ENCODE measurements around the gene CKS1B.
A peak's percentile ranks its signal among the peaks of the same experiment; 100 is the strongest.

DNA sequence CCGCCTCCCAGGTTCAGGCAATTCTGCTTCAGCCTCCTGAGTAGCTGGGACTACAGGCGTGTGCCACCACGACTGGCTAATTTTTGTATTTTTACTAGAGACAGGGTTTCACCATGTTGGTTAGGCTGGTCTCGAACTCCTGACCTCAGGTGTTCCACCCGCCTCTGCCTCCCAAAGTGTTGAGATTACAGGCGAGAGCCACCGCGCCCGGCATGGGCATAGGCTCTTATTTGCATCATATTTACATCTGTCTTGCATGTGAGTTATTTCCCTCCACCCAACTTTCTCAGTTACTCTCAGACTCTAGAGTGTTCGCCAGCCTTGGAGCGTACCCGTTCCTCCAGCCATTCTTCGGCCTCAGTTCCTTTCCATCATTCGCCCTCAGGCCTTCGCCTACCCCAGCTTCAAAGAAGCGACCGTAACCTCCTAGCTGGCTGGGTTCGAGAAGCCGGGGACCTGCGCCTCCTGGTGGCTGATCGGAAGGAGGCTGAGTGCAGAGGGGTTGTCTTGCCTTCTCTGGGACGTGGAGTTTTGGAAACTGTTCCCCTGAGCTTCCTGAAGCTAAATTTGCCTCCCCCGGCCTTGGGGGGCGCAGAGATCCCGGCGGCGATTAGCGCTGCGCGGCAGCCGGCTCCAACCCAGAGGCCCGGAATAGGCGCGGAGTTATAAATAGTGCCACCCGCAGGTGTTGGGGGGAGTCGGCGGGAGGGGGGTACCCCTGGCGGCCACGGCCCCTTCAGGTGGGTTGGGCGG is 24.5 kb downstream of the CKS1B start:
- TF ChIP-seq, protein P1, sequence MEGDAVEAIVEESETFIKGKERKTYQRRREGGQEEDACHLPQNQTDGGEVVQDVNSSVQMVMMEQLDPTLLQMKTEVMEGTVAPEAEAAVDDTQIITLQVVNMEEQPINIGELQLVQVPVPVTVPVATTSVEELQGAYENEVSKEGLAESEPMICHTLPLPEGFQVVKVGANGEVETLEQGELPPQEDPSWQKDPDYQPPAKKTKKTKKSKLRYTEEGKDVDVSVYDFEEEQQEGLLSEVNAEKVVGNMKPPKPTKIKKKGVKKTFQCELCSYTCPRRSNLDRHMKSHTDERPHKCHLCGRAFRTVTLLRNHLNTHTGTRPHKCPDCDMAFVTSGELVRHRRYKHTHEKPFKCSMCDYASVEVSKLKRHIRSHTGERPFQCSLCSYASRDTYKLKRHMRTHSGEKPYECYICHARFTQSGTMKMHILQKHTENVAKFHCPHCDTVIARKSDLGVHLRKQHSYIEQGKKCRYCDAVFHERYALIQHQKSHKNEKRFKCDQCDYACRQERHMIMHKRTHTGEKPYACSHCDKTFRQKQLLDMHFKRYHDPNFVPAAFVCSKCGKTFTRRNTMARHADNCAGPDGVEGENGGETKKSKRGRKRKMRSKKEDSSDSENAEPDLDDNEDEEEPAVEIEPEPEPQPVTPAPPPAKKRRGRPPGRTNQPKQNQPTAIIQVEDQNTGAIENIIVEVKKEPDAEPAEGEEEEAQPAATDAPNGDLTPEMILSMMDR (IDR thresholded peaks at IDR 0.05; ENCODE audit: insufficient read depth, low read length): peak; percentile 91
- TF ChIP-seq POLR2AphosphoS5 (IDR thresholded peaks at IDR 0.05; ENCODE audit: low read depth) (peak; percentile 42; the same call in 1 of the 2 replicates), GABPA (IDR thresholded peaks at IDR 0.05; ENCODE audit: low read depth) (no peak), SPI1 (IDR thresholded peaks at IDR 0.05; ENCODE audit: borderline replicate concordance, low read depth) (no peak)
- TF ChIP-seq, protein P2, sequence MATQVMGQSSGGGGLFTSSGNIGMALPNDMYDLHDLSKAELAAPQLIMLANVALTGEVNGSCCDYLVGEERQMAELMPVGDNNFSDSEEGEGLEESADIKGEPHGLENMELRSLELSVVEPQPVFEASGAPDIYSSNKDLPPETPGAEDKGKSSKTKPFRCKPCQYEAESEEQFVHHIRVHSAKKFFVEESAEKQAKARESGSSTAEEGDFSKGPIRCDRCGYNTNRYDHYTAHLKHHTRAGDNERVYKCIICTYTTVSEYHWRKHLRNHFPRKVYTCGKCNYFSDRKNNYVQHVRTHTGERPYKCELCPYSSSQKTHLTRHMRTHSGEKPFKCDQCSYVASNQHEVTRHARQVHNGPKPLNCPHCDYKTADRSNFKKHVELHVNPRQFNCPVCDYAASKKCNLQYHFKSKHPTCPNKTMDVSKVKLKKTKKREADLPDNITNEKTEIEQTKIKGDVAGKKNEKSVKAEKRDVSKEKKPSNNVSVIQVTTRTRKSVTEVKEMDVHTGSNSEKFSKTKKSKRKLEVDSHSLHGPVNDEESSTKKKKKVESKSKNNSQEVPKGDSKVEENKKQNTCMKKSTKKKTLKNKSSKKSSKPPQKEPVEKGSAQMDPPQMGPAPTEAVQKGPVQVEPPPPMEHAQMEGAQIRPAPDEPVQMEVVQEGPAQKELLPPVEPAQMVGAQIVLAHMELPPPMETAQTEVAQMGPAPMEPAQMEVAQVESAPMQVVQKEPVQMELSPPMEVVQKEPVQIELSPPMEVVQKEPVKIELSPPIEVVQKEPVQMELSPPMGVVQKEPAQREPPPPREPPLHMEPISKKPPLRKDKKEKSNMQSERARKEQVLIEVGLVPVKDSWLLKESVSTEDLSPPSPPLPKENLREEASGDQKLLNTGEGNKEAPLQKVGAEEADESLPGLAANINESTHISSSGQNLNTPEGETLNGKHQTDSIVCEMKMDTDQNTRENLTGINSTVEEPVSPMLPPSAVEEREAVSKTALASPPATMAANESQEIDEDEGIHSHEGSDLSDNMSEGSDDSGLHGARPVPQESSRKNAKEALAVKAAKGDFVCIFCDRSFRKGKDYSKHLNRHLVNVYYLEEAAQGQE (IDR thresholded peaks at IDR 0.05; ENCODE audit: insufficient replicate concordance, low read depth): no peak

All from HL-60 (cell line).